Testis (tissue), 2 donors: ENCODE data around the gene SMAD6.

Source experiments
- CTCF ChIP-seq, 3 experiments: fragments of 450-650 bp in 2 of 3; fragments of 200-600 bp in 1 of 3; sonication (generic) in 1 of 3; IDR thresholded peaks; one replicate each; pipeline ENCODE4 v1.5.1; 2016 to 2019; ENCODE audit warnings: antibody characterized with exemption in 3 of 3, mild to moderate bottlenecking in 2 of 3, moderate library complexity in 1 of 3
- POLR2A ChIP-seq: fragments of 450-650 bp; IDR thresholded peaks from one replicate; pipeline ENCODE4 v1.6.1; 2017; ENCODE audit warnings: antibody characterized with exemption, mild to moderate bottlenecking, moderate library complexity

- TF ChIP-seq CTCF (IDR thresholded peaks at IDR 0.05): no peak
- TF ChIP-seq POLR2A: no peak
Measured at GRCh38 chr15:66718220-66718988, 16.4 kb downstream of the SMAD6 start.
